ENCODE results near the gene TMEM151B.

TMEM151B gene

GRCh38 chr6:44307217-44307616 lies 37.0 kb downstream of the TMEM151B start:
- DNase-seq: no peak
- 98% methylated on average over 10 of the region's 10 CpGs for WGBS (ENCODE audit: insufficient coverage)
- peaks cover 0 to 5% (median 3%) of the 10 kb centered on the region in 4 experiments for H3K4me1 ChIP-seq (ENCODE audit: control extremely low read depth in 1 of 4, control insufficient read depth in 4 of 4, insufficient read depth in 4 of 4, low read length in 3 of 4)
- H3K9me3 ChIP-seq (ENCODE audit: control extremely low read depth in 1 of 5, control insufficient read depth in 4 of 5, insufficient read depth in 2 of 5, low read depth in 1 of 5, low read length in 4 of 5): no peaks in the 10 kb centered on the region
- H3K36me3 ChIP-seq (ENCODE audit: control insufficient read depth in 4 of 4, insufficient read depth in 4 of 4, low read length in 3 of 4): peaks cover 12 to 91% (median 72%) of the 10 kb centered on the region in 4 experiments
- no peaks in the 10 kb centered on the region for H3K27me3 ChIP-seq (replicated peaks in 2 of 5; ENCODE audit: control insufficient read depth in 4 of 5, insufficient read depth in 5 of 5, low read length in 4 of 5)
- no peak overlapping the region for H3K27ac ChIP-seq (ENCODE audit: insufficient read depth in 1 of 2, low read depth in 1 of 2, low read length in 2 of 2, poor library complexity in 1 of 2, severe bottlenecking in 2 of 2)
- H3K4me3 ChIP-seq (ENCODE audit: control insufficient read depth in 1 of 7, extremely low read depth in 1 of 7, insufficient read depth in 4 of 7, low read depth in 2 of 7, low read length in 6 of 7): no peak overlapping the region
- POLR2A ChIA-PET: interaction anchor here (0.8 kb wide), 1 partner anchor 211 kb away, joined by 3 read pairs; no protein-coding TSS in a partner anchor
- CTCF ChIA-PET: interaction anchor here (0.9 to 12.8 kb wide), 5 partner anchors 9 to 36 kb away, joined by 3 to 202 read pairs (median 4); partner anchors contain the start of genes NFKBIE and TMEM151B

- Histone ChIP-seq H3K9me3 (ENCODE audit: control extremely low read depth in 1 of 5, control insufficient read depth in 4 of 5, insufficient read depth in 2 of 5, low read depth in 1 of 5, low read length in 4 of 5) (no peaks in the 10 kb centered on the region), H3K36me3 (ENCODE audit: control insufficient read depth in 4 of 4, insufficient read depth in 4 of 4, low read length in 3 of 4) (peaks cover 6 to 72% (median 56%) of the 10 kb centered on the region in 4 experiments), H3K27ac (ENCODE audit: insufficient read depth in 1 of 2, low read depth in 1 of 2, low read length in 2 of 2, poor library complexity in 1 of 2, severe bottlenecking in 2 of 2) (no peak overlapping the region), H3K4me3 (ENCODE audit: control insufficient read depth in 1 of 7, extremely low read depth in 1 of 7, insufficient read depth in 4 of 7, low read depth in 2 of 7, low read length in 6 of 7) (no peak overlapping the region), H3K4me1 (ENCODE audit: control extremely low read depth in 1 of 4, control insufficient read depth in 4 of 4, insufficient read depth in 4 of 4, low read length in 3 of 4) (peaks cover 0 to 11% (median 7%) of the 10 kb centered on the region in 4 experiments), H3K27me3 (replicated peaks in 2 of 5; ENCODE audit: control insufficient read depth in 4 of 5, insufficient read depth in 5 of 5, low read length in 4 of 5) (no peaks in the 10 kb centered on the region)
- ChIA-PET CTCF (interaction anchor here (1.1 to 12.8 kb wide), 4 partner anchors 14 to 45 kb away, joined by 3 to 202 read pairs (median 4); partner anchors contain the start of genes NFKBIE and TMEM151B), POLR2A (no interaction called here)
- 100% methylated on average over 2 of the region's 2 CpGs for WGBS (ENCODE audit: insufficient coverage)
- no peak for DNase-seq
Measured at GRCh38 chr6:44309092-44309491, 38.8 kb downstream of the TMEM151B start.

GRCh38 chr6:44309631-44310030 lies 39.4 kb downstream of the TMEM151B start:
- H3K27ac ChIP-seq (ENCODE audit: insufficient read depth in 1 of 2, low read depth in 1 of 2, low read length in 2 of 2, poor library complexity in 1 of 2, severe bottlenecking in 2 of 2): no peak overlapping the region
- H3K4me1 ChIP-seq (ENCODE audit: control extremely low read depth in 1 of 4, control insufficient read depth in 4 of 4, insufficient read depth in 4 of 4, low read length in 3 of 4): peaks cover 0 to 11% (median 7%) of the 10 kb centered on the region in 4 experiments
- no peaks in the 10 kb centered on the region for H3K27me3 ChIP-seq (replicated peaks in 2 of 5; ENCODE audit: control insufficient read depth in 4 of 5, insufficient read depth in 5 of 5, low read length in 4 of 5)
- CTCF ChIA-PET: interaction anchor here (1.1 to 12.8 kb wide), 3 partner anchors 14 to 45 kb away, joined by 3 to 202 read pairs (median 4); partner anchors contain the start of genes NFKBIE and TMEM151B
- no peak overlapping the region for H3K4me3 ChIP-seq (ENCODE audit: control insufficient read depth in 1 of 7, extremely low read depth in 1 of 7, insufficient read depth in 4 of 7, low read depth in 2 of 7, low read length in 6 of 7)
- no peak for DNase-seq
- peaks cover 6 to 67% (median 53%) of the 10 kb centered on the region in 4 experiments for H3K36me3 ChIP-seq (ENCODE audit: control insufficient read depth in 4 of 4, insufficient read depth in 4 of 4, low read length in 3 of 4)
- H3K9me3 ChIP-seq (ENCODE audit: control extremely low read depth in 1 of 5, control insufficient read depth in 4 of 5, insufficient read depth in 2 of 5, low read depth in 1 of 5, low read length in 4 of 5): no peaks in the 10 kb centered on the region
- POLR2A ChIA-PET: no interaction called here

- CTCF ChIA-PET: interaction anchor here (1.5 to 12.8 kb wide), 3 partner anchors 8 to 42 kb away, joined by 3 to 202 read pairs (median 40); partner anchors contain the start of genes NFKBIE and TMEM151B
- Histone ChIP-seq H3K9me3 (ENCODE audit: control extremely low read depth in 1 of 5, control insufficient read depth in 4 of 5, insufficient read depth in 2 of 5, low read depth in 1 of 5, low read length in 4 of 5) (no peaks in the 10 kb centered on the region), H3K27me3 (replicated peaks in 2 of 5; ENCODE audit: control insufficient read depth in 4 of 5, insufficient read depth in 5 of 5, low read length in 4 of 5) (no peaks in the 10 kb centered on the region), H3K4me1 (ENCODE audit: control extremely low read depth in 1 of 4, control insufficient read depth in 4 of 4, insufficient read depth in 4 of 4, low read length in 3 of 4) (peaks cover 0 to 11% (median 7%) of the 10 kb centered on the region in 4 experiments), H3K4me3 (ENCODE audit: control insufficient read depth in 1 of 7, extremely low read depth in 1 of 7, insufficient read depth in 4 of 7, low read depth in 2 of 7, low read length in 6 of 7) (no peak overlapping the region), H3K36me3 (ENCODE audit: control insufficient read depth in 4 of 4, insufficient read depth in 4 of 4, low read length in 3 of 4) (peaks cover 6 to 61% (median 50%) of the 10 kb centered on the region in 4 experiments), H3K27ac (ENCODE audit: insufficient read depth in 1 of 2, low read depth in 1 of 2, low read length in 2 of 2, poor library complexity in 1 of 2, severe bottlenecking in 2 of 2) (no peak overlapping the region)
- POLR2A ChIA-PET: no interaction called here
- WGBS (ENCODE audit: insufficient coverage): 94% methylated on average over 3 of the region's 3 CpGs
- DNase-seq: no peak
Measured at GRCh38 chr6:44310241-44310640, 40.0 kb downstream of the TMEM151B start.

- CTCF ChIA-PET: interaction anchor here (1.2 to 4.8 kb wide), 4 partner anchors 10 to 43 kb away, joined by 3 to 40 read pairs (median 4); no protein-coding TSS in a partner anchor
- no peak overlapping the region for H3K27ac ChIP-seq (ENCODE audit: insufficient read depth in 1 of 2, low read depth in 1 of 2, low read length in 2 of 2, poor library complexity in 1 of 2, severe bottlenecking in 2 of 2)
- no peak overlapping the region for H3K4me3 ChIP-seq (ENCODE audit: control insufficient read depth in 1 of 7, extremely low read depth in 1 of 7, insufficient read depth in 4 of 7, low read depth in 2 of 7, low read length in 6 of 7)
- no peak for DNase-seq
- WGBS (ENCODE audit: insufficient coverage): 80% methylated on average over 2 of the region's 2 CpGs
- no peaks in the 10 kb centered on the region for H3K9me3 ChIP-seq (ENCODE audit: control extremely low read depth in 1 of 5, control insufficient read depth in 4 of 5, insufficient read depth in 2 of 5, low read depth in 1 of 5, low read length in 4 of 5)
- H3K36me3 ChIP-seq (ENCODE audit: control insufficient read depth in 4 of 4, insufficient read depth in 4 of 4, low read length in 3 of 4): peaks cover 3 to 51% (median 40%) of the 10 kb centered on the region in 4 experiments
- POLR2A ChIA-PET: no interaction called here
- peaks cover 3 to 11% (median 7%) of the 10 kb centered on the region in 4 experiments for H3K4me1 ChIP-seq (ENCODE audit: control extremely low read depth in 1 of 4, control insufficient read depth in 4 of 4, insufficient read depth in 4 of 4, low read length in 3 of 4)
- H3K27me3 ChIP-seq (replicated peaks in 2 of 5; ENCODE audit: control insufficient read depth in 4 of 5, insufficient read depth in 5 of 5, low read length in 4 of 5): peaks cover 0 to 4% (median 0%) of the 10 kb centered on the region in 5 experiments
Measured at GRCh38 chr6:44311304-44311703, 41.1 kb downstream of the TMEM151B start.

GRCh38 chr6:44311767-44312166 lies 41.5 kb downstream of the TMEM151B start:
- no peak for DNase-seq
- peaks cover 3 to 11% (median 7%) of the 10 kb centered on the region in 4 experiments for H3K4me1 ChIP-seq (ENCODE audit: control extremely low read depth in 1 of 4, control insufficient read depth in 4 of 4, insufficient read depth in 4 of 4, low read length in 3 of 4)
- H3K27ac ChIP-seq (ENCODE audit: insufficient read depth in 1 of 2, low read depth in 1 of 2, low read length in 2 of 2, poor library complexity in 1 of 2, severe bottlenecking in 2 of 2): no peak overlapping the region
- H3K9me3 ChIP-seq (ENCODE audit: control extremely low read depth in 1 of 5, control insufficient read depth in 4 of 5, insufficient read depth in 2 of 5, low read depth in 1 of 5, low read length in 4 of 5): no peaks in the 10 kb centered on the region
- peaks cover 3 to 46% (median 35%) of the 10 kb centered on the region in 4 experiments for H3K36me3 ChIP-seq (ENCODE audit: control insufficient read depth in 4 of 4, insufficient read depth in 4 of 4, low read length in 3 of 4)
- 94% methylated on average over 3 of the region's 3 CpGs for WGBS (ENCODE audit: insufficient coverage)
- CTCF ChIA-PET: interaction anchor here (1.2 to 4.8 kb wide), 8 partner anchors 10 to 210 kb away, joined by 3 to 40 read pairs (median 5); no protein-coding TSS in a partner anchor
- H3K27me3 ChIP-seq (replicated peaks in 2 of 5; ENCODE audit: control insufficient read depth in 4 of 5, insufficient read depth in 5 of 5, low read length in 4 of 5): peaks cover 0 to 4% (median 0%) of the 10 kb centered on the region in 5 experiments
- POLR2A ChIA-PET: no interaction called here
- H3K4me3 ChIP-seq (ENCODE audit: control insufficient read depth in 1 of 7, extremely low read depth in 1 of 7, insufficient read depth in 4 of 7, low read depth in 2 of 7, low read length in 6 of 7): peak overlapping the region in 1 of 7 experiments; percentile 94
